ENCODE results near the gene SLC38A2.

DNA sequence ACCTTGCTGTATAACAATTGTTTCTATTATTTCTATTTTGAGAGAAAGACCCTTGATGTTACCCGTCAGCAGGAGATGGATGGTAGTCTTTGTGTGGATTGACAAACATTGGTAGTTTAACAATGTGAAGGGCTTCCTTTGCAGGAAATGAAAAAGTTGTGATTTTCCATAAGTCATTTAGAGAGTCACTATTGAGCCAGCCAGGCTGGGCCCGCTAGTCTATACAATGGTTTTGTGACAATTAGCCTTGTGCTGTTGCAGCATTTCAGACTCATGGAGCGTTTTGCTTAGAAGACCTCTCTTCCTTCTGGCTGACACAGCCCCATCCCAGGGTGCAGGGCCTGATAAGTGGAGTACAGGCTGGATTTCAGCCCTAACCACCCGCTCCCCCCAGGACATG lies 18.3 kb upstream of the SLC38A2 start:
- TF ChIP-seq CTCF (IDR thresholded peaks at IDR 0.05; ENCODE audit: insufficient read depth, low read length, poor library complexity, severe bottlenecking) = no peak
- no peak for TF ChIP-seq EZH2phosphoT487 (conservative IDR thresholded peaks at IDR 0.05; ENCODE audit: low read length)

All from SU-DHL-6 (cell line).